HG03064 (cell line): ENCODE measurements around the gene FAM78B.

Source experiments
- ATAC-seq: cut with Tn5 transposase; IDR thresholded peaks from one replicate; pipeline ENCODE4 v1.9.1; 2021; ENCODE audit warnings: low read depth; ENCODE audit not compliant: unreplicated experiment

FAM78B gene

DNA sequence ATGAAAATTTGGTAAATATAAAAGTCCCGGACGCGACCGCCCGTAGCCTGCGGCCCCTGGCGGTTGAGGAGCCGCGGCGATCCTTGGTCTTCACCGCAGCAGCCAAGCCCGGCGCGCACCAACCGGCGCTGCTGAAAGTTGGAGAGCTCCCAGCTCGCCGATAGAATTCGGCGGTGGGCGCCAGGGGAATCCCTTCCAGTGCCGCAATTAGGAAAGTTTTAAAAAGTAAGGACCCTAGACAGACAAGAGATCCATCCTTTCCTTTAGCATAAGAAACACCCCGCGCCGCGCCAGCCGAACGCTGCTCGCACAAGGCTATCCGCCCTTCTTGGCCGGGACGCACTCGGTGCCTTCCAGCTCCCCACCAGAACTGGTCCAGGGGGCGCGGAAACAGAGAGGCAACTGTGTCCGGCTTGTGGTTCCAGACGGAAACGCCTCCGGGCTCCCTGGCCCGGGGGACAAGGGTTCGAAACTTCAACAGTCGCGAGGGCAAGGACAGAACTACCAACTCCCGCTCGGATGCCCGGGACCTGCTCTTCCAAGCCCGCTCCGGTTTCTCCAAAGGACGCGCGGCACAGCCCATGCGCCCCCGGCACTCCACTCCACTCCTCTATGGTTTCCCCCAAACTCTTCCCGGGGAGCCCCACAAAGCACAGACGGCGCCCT lies 1.7 kb downstream of the FAM78B start:
- no peak for ATAC-seq

DNA sequence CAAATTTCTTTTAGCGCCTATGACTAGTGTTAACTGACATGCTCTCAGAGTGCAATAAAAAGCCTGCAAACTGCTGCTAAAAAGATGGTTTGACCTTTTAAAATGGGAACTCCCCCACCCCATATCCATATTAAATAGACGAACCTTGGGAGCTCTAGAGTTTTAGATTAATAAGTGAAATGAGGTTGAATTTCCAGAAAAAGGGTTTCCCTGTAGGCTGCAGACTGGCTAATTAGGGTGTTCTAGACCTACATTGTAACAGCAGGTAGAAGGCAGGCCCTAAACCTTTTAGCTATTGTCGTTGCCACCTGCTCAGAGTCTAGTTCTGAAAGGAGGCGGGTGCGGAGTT lies 2.2 kb downstream of the FAM78B start:
- no peak for ATAC-seq

DNA sequence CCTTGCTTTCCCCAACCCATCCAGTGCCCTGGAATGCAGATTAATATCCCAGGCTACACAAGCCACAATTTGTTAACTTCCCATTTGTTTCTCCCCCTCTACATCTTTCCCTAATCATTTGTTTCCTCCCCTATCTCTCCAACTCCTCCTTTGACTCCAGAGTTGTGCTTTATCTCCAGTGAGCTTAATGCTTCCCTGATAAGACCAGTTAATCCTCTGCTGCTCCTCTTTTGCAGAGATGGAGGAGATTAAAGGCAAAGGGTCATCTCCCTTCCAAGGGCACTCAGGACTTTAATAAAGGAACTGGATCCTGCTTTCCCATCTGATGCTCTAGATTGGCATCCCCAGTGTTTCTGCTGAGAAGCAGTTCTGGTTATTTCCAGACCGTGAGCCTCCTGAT lies 7.1 kb downstream of the FAM78B start:
- ATAC-seq, result no peak

DNA sequence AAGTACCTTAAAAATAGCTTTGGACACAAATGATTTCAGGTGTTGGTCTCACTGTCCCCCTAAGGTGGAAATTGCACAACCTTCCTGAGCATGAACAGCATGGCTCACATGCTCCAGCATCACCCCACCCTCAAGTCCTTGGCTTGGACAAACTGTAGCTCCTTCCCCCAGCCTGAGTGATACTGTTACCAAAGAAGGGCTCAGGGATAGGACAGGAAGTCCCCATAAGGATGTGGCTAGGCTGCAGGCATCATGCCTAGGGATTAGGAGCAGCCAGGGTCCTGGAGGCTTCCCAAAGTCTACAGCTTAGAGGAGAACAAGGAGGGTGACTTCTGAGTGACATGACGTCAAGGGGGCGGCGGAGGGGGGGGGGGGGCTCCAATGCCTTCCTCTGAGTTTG lies 10.1 kb downstream of the FAM78B start:
- ATAC-seq, result no peak

DNA sequence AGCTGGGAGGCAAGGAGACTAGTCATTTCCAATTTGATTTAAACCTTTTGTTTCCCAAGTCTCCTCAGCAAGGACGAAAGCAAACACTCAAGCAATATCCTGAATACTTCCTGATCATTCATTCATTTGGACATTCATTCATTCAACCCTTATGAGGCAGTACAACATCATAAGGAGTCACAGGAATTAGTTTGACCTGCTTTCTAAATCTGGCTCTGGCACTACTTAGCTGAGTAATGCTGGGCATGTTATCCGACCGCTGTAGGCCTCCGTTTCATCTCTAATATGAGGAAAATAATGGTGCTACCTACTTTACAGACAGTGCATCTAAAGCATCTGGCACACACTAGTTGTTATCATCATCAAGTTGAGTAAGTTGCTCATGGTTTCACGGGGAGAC lies 11.7 kb downstream of the FAM78B start:
- ATAC-seq, result no peak

DNA sequence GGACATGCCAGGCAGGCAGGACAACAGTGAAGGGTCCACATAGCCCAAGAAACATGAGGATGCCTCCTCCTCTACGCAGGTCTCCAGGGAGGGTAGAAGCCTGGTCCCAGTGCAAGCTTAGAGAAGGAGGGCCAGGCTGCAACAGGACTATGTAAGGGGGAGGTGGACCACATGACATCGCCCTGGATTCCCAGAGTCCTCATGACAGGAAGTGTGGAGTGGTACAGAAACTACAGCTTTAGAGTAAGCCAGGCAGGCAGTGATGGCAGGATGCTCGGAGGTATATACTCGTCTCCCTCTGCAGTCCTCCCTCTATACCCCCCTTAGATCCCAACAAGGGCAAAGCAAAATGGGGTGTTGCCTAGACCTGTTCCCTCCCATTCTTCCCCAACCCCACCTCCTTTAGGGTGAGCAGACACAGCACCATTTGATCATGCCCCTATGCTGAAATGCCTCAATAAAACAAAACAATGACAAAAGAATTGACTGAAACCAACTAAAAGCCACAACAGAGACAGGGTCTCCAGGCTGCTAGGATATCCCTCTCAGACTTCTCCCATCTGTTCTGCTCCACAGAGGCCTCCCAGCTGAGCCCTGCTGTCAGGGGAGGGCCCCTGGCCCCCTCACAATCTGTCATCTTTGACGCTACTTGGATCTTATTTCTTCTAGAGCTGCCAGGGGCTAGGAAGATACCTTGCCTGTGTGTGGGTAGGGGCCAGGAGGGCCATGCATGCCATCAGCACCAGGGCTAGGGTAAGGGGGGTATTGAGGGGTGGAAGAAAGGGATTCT lies 13.1 kb downstream of the FAM78B start:
- ATAC-seq, result no peak

DNA sequence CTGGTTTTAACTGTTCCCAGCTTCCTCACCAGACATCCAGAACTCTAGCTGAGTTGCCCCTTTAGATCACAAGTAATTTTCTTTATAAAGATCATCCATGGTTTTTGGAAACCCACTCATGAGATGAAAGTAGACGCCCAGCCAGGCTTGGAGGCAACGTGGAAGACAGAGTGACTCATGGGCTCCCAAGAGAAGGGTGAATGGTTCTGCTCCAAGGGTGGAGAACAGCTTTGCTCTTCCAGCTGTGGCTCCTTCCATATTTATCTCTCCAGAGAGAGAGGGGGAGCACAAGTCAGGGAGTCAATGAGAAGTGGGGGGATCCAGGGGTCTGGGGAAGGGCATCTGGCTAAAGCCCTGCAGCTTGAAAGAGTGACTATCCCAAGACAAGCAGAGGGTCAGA lies 13.8 kb downstream of the FAM78B start:
- no peak for ATAC-seq

DNA sequence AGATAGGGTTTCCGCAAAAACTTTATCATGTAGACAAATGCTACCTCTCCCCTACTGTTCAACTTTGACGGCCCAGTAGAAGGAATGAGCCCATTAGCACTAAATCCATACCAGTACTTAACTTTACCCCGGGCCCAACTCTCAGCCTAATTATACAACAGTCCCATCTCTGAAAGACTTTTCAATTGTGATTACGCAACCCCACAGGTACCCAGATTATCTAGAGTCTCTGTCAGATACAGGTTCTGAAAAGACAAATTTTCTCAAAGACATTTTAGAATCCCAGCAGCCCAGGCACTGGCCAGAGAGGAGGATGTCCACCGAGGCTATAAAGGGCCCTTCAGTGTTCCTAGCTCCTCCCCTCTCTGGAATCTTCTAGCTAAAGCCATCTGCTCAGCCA lies 15.0 kb downstream of the FAM78B start:
- no peak for ATAC-seq

DNA sequence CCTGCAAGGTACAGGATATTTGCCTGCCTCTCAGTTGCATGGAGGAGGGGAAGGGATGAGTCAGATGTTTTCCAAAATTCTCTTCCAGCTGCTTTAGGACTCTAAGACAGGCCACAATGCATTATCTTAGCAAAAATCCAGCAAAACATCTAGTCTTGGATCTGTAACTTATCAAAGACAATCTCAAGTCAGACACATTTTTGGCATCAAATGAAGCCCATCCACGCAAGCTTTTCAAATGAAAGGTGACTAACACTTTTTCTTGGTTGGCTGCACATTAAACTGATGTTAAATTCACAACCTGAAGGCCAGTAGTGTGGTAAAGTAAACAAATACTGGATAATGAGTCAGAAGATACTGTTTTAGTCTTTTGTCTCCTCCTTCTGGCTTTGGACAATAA lies 21.3 kb downstream of the FAM78B start:
- ATAC-seq, result no peak

DNA sequence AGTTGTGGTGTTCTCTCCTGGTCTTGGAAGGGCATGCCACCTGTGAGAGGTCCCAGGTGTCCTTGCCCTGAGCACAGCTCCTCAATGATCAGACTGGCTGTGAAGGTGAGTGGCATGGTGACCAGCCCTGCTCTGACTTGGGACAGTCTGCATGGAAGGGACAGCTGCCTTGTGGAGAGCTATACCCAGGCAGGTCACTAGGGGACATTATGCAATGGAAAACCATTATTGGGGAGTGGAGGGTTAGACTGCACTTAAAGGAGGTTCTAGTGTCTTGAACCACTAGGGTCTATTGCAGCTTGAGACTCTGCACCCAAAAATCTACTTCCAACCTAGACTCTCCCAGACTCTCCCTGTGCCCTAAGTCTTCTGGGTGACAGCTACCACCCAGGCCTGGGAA lies 24.8 kb downstream of the FAM78B start:
- ATAC-seq, result no peak

DNA sequence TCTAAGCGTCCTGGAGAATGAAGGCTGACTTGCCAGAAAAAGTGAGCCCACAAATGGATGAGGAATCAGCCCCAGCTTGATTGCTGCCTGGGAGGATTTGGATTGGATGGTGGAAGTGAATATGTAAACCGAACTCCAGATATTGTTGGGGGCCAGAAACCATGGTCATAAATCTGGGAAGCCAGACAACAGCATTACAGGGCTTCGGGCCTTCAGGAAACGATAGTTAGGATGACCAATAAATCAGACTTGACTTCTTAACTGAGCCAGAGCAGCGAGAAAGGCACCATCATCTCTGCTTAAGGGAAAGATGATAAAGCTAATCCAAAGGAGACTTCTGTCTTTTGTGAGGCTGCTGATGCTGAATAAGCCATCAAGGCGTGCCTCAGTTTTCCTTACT lies 26.6 kb downstream of the FAM78B start:
- no peak for ATAC-seq

DNA sequence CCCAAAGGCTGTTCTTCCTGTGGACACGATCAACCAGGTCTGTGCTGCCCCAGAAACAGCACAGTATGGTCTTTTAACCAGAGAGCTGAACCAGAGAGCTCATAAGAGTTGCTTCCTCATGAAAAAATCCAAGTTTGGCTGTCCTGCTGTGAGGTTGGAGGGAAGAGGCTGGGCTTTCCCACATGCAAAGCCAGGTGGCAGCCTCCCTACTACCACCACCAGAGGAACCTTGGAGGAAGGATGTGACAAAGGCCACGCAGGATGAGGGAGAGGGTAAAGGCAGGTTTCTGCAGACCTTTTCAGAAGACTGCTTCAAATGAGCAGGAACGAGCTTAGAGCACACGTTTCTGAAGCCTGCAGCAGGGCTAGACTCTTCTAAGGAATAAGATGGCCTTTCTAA lies 27.1 kb downstream of the FAM78B start:
- ATAC-seq, result no peak

DNA sequence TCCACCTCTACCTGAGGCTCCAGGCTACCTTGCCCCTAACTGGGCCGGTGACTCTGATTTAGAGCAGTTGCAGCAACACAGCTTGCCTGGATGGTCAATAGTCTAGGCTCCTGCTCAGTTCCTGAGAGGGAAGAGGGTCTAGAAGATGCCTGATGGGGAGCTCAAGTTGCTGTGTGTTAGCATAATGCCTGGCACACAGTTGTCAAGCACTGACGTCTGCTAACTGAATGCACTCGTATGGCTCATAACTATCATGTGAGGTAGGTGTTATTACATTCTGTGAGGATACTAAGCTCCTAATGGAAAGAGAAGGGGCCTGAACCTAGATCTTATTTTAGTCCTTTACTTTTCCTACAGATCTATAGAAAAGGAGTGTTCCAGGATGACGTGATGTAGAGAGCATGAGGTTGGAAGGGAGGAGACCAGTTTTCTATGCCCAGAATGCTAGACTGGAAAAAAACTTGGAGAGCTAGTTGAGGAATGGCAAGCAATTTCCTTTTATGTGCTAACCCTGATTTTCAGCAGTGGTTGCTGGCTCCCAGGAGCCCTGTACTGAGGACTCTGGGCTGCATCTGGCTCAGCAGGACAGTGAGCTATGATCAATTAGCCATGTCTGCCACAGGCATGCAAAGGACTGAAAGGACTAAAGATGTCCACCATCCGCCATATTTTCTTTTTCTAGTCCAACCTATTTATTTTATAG lies 30.0 kb downstream of the FAM78B start:
- ATAC-seq, result no peak

DNA sequence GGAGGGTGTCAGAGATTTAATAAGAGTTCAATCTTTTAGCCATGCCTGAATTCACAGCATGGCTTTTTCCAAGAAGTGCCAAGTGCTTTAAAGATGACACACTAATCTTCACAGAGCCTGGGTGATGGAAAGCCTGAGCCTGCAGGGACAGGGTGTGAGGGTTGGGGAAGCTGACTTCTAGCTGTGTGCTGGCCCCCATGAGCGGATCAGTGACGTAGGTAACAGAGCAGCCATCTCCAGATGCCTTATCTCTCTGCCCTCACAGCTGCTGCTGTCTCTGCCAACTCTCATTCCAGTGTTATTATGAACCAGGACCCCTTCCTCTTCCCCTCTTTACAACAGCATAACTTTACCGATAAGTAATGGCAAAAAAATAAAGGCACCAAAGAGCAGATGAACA lies 30.6 kb downstream of the FAM78B start:
- ATAC-seq, result no peak

DNA sequence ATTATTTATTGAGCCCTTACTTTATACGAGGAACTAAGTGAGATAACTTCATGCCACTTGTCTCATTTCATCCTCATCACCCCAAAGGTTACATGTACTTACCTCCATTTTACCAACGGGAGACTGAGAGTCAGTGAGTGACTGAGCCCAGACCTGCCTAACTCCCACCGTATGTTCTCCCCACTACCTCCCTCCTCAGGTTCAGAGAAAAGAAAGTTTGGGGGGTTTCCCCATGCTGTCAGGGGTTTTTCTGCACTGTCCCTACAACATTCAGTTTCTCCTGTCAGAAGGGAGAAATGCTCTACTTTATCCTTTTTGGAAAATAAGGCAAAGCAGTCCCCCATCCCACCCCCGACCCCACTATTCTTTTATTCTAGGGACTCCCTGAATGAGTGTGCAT lies 32.9 kb downstream of the FAM78B start:
- no peak for ATAC-seq

DNA sequence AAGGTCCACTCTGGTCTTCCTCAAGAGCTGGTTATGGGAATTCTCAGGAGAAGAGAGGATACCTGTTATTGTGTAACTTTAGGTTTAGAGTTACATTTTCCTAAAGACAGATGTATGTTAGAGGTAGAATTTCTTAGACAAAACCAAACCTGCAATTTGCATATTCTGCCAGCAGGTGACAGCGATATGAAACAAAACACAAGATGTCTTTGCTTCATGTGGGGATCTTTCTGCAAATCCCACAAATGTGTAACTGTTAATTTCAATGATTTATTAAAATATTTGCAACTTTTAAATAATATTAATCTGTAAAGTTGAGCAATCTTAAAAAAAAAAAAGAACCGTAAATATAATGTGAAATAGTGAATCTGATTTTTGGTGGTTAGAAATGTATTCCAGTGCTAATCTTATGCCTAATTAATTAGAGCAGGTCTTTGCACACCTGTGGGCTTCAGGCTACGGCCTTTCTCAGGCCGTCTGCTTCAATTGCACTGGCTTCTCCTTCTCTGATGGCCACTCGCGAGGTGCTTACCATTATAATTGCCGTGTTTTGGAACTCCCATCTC lies 33.4 kb downstream of the FAM78B start:
- ATAC-seq, result no peak

DNA sequence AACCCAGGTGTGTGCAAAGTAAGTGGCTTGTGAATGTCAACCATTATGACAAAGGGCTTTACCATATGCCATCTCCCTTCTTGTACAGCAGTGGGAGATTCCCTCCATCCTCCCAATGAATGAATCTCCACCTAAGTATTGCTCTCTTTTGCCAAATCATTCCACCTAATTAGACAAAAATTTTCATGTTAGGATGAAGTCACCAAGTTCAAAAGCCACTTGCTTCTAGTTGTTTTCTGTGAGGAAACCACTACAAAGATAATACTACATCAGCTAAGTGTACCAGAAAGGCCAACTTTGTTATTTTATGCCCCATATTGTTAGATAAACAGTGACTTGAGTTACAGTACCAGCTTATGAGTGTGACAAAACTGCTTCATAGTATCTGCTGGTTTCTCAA lies 34.3 kb downstream of the FAM78B start:
- ATAC-seq, result no peak

DNA sequence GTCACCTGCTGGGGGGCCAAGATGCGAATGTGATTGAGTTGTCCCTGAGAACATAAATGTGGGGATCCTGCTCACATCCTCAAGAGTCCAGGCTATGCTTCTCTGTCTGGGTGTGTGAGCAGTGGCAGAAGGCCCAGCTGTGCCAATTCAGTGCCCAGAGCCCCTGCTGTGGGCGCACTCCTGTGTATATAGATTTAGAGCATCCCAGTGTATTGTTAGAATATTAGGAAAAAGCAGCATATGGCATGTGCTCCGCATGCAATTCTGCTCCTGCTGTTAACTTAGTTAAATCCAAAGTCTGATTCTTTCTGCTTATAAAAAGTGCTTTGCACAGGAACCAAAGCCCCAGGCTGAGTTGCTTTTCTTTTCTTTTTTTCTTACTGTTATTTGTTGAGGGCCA lies 37.8 kb downstream of the FAM78B start:
- ATAC-seq, result no peak

DNA sequence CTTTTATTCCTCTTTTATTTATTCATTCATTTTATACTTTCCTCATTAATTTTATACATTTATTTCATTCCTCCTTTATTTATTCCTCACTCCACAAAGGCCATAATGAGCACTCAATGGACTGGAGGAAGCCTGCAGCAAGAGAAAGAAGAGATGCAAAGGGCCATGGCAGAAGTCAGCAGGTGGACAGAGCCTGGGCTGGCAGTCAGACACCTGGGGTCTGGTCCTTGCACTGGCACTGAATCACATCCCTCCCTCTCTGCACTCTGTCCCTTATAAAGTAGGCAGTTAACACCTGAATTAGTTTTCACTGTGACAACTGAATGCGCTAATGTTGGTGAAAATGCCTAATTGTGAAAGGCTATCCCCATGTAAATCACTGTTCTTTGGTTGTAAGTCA lies 38.6 kb downstream of the FAM78B start:
- no peak for ATAC-seq

DNA sequence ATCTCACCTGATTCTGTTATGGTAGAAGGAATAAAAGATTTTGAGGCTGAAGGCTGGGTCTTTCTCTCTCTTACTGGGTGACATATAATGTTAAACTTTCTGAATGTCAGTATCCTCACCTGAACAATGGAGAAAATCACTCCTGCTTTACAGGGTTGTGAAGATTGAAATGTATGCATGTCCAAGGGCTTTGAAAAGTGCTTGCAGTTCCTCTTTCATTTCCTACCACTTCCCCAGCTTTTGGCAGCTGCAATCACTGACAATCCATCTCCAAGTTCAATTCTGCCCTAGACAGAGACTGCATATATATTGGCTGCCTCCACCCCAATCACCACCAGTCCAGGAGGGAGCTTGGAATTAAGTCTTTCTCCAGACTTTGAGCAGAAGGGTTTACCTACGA lies 39.8 kb downstream of the FAM78B start:
- ATAC-seq, result no peak

DNA sequence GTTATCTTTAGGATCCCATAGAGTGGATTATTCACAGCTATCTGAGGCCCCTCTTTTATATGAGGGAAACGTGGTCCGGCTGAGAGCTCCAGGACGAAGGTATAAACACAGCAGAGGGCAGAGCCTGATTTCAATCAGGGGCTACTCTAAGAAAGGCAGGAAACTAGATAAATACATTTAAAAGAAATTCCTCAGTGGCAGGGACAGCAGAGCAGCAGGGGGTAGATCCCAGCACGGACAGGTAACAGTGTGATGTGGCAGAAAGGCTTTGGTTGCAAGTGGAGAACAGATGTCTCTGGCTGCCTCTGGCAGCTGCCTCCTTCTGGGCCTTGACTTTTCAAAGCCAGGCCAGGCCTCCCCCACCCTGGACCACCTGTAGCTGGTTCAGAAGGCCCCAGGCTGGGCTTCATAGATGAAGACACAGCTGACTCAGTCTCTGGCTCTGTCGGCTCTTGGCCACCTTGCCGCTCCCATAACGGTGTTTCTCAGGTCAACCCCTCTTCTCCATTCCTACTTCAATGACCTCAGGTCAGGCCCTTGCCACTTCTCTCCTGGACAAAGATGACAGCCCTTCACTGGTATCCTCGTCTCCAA lies 43.8 kb downstream of the FAM78B start:
- no peak for ATAC-seq
